Measurements from ENCODE around the gene ZNF112.

ZNF112 gene

DNA sequence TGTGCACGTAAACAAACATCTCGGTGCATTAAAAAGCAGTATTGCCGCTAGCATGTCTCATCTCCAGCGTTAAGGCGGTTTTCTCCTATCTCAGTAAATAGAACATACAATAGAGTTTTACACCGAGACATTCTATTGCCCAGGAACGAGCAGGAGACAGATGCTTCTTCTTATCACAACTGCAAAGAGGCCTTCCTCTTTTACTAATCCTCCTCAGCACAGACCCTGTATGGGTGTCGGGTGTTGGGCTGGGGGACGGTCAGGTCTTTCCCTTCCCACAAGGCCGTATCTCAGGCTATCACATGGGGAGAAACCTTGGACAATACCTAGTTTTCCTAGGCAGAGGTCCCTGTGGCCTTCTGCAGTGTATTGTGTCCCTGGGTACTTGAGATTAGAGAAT lies 75.6 kb downstream of the ZNF112 start:
- DNase-seq = no peak

DNA sequence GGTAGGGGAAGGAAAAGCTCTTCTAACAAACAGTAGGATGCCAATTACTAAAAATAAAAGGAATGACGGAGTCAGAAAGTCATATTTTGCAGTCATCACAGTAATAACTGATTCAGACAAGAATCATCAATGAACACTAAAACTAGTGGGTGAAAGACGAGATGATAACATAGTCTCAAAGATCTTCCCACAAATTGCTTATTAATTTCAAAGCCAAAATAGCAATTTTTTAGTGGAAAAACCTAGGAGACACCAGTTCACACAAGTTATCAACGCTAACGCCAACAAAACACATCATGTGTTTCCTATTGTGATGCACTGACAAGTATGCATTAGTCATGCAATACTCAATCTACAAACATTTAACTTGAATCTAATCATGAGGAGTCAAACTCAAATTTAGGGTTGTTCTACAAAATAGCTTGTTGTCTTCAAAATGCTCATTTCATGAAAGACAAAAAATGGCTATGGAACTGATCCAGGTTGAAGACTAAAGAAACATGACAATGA lies 78.2 kb downstream of the ZNF112 start:
- no peak for DNase-seq

DNA sequence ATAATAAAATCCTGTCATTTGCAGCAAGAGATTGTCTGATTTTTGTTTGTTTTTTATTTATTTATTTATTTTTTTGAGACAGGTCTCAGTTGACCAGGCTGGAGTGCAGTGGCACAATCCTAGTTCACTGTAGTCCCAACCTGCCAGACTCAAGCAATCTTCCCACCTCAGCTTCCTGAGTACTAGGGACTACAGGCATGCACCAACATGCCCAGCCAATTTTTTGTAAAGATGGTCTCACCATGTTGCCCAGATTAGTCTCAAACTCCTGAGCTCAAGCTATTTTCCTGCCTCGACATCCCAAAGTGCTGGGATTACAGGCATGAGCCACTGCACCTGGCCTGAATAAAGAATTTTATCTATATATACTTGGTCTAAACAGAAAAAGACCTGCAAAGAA lies 79.1 kb downstream of the ZNF112 start:
- DNase-seq = no peak

Measured in activated CD4-positive, alpha-beta T cell treated with anti-CD3 and anti-CD28 coated beads, Interleukin-2, amount 50 U/mL, for 4 hours (primary cell).